Right renal cortex interstitium (tissue), 3 donors: ENCODE measurements around the gene KIR3DL2. TPM values are rescaled to one million over a fixed set of nuclear protein-coding genes. Genes with fewer than 3 reads are reported as not detected.

ENCODE experiments used
- polyA plus RNA-seq, 3 donors: library from polyadenylated mRNA; unstranded; fragments of 120-200 nt; gene quantifications; one replicate each; pipeline ENCODE4 v1.2.1, GENCODE V29; 2013; ENCODE audit not compliant: insufficient read length in 3 of 3

The KIR3DL2 gene
- polyA plus RNA-seq, 3 donors = not detected

Other genes starting within 250 kb of the KIR3DL2 start
- gene LILRB1, start 220.0 kb upstream of the KIR3DL2 start, polyA plus RNA-seq = 1 to 10 TPM; 1.2 to 1.6 (median 1.5) TPM
- gene LILRB4, start 187.5 kb upstream of the KIR3DL2 start, polyA plus RNA-seq = 1 to 10 TPM in 2 of 3 donors, under 1 TPM in 1; 0.67 to 1.2 (median 1.1) TPM
- gene KIR3DL3, start 126.0 kb upstream of the KIR3DL2 start, polyA plus RNA-seq = not detected
- gene KIR2DL3, start 111.9 kb upstream of the KIR3DL2 start, polyA plus RNA-seq = under 1 TPM in 1 of 3 donors, not detected in 2; 0.10 TPM
- gene KIR2DL1, start 80.7 kb upstream of the KIR3DL2 start, polyA plus RNA-seq = under 1 TPM in 1 of 3 donors, not detected in 2; 0.10 TPM
- not detected for gene KIR2DL4, start 46.8 kb upstream of the KIR3DL2 start, polyA plus RNA-seq
- not detected for gene KIR3DL1, start 34.0 kb upstream of the KIR3DL2 start, polyA plus RNA-seq
- gene KIR2DS4, start 17.8 kb upstream of the KIR3DL2 start, polyA plus RNA-seq = under 1 TPM in 1 of 3 donors, not detected in 2; 0.10 TPM
- under 1 TPM; 0.08 to 0.37 (median 0.24) TPM for gene FCAR, start 23.8 kb downstream of the KIR3DL2 start, polyA plus RNA-seq
- gene NCR1, start 55.7 kb downstream of the KIR3DL2 start, polyA plus RNA-seq = under 1 TPM; 0.19 to 0.21 (median 0.19) TPM
- under 1 TPM in 1 of 3 donors, not detected in 2; 0.08 TPM for gene NLRP7, start 97.1 kb downstream of the KIR3DL2 start, polyA plus RNA-seq
- 10 to 100 TPM in 2 of 3 donors, 1 to 10 TPM in 1; 6.9 to 25.8 (median 20.5) TPM for gene NLRP2, start 115.9 kb downstream of the KIR3DL2 start, polyA plus RNA-seq
- gene GP6, start 187.8 kb downstream of the KIR3DL2 start, polyA plus RNA-seq = 1 to 10 TPM in 1 of 3 donors, under 1 TPM in 2; 0.31 to 1.1 (median 0.39) TPM
- 10 to 100 TPM; 16.9 to 21.0 (median 17.0) TPM for gene RDH13, start 212.7 kb downstream of the KIR3DL2 start, polyA plus RNA-seq
- gene EPS8L1, start 225.4 kb downstream of the KIR3DL2 start, polyA plus RNA-seq = 10 to 100 TPM; 40.0 to 48.6 (median 47.5) TPM